Esophagus (tissue), 2 donors: ENCODE results near the gene CDH20. TPM values are rescaled to one million over a fixed set of nuclear protein-coding genes. Genes with fewer than 3 reads are reported as not detected.
"Not testable (repeated sequence)": the region's sequence is repeated elsewhere in the genome, so short reads cannot be mapped to it uniquely, and the experiment has no call there.

Experiments
- H3K27ac ChIP-seq, 2 donors: one replicate each; pipeline ENCODE4 v1.5.1; 2013; ENCODE audit warnings: low read depth in 2 of 2, mild to moderate bottlenecking in 2 of 2, inconsistent platforms in 1 of 2, low read length in 1 of 2, moderate library complexity in 1 of 2
- H3K27me3 ChIP-seq, 2 donors: one replicate each; pipeline ENCODE4 v1.6.1; 2013; ENCODE audit warnings: low read length in 2 of 2, control low read depth in 1 of 2, mild to moderate bottlenecking in 1 of 2; ENCODE audit not compliant: insufficient read depth in 2 of 2, control insufficient read depth in 1 of 2
- H3K36me3 ChIP-seq, 2 donors: one replicate each; pipeline ENCODE4 v1.6.1; 2013; ENCODE audit warnings: low read length in 1 of 2; ENCODE audit not compliant: control insufficient read depth in 2 of 2, insufficient read depth in 2 of 2
- H3K4me1 ChIP-seq, 2 donors: one replicate each; pipeline ENCODE4 v1.6.1; 2013; ENCODE audit warnings: low read length in 1 of 2; ENCODE audit not compliant: control insufficient read depth in 2 of 2, insufficient read depth in 2 of 2
- H3K4me3 ChIP-seq, 2 donors: one replicate each; pipeline ENCODE4 v1.5.1; 2013; ENCODE audit warnings: low read length in 2 of 2, mild to moderate bottlenecking in 2 of 2, low read depth in 1 of 2, moderate library complexity in 1 of 2
- H3K9me3 ChIP-seq, 2 donors: one replicate each; pipeline ENCODE4 v1.6.1; 2013; ENCODE audit warnings: mild to moderate bottlenecking in 2 of 2, low read depth in 1 of 2, low read length in 1 of 2, moderate library complexity in 1 of 2; ENCODE audit not compliant: control insufficient read depth in 2 of 2, insufficient read depth in 1 of 2
- WGBS, 2 donors: extraction: QIAGEN DNeasy Blood & Tissue Kit; methylation state at CpG; one replicate each; pipeline ENCODE4 v1.1.7; 2013; 5-methylcytosine and 5-hydroxymethylcytosine counted together
- polyA plus RNA-seq, 2 donors: library from polyadenylated mRNA; stranded (reverse); fragments of 200-250 nt; gene quantifications; one replicate each; pipeline ENCODE4 v1.2.3, GENCODE V29; 2013
- donor health status: healthy with polysubstance abuse.
- donor health status: Bipolar disorder and iron deficiency.

The CDH20 gene
- polyA plus RNA-seq, 2 donors: 0.21 TPM; not detected in 1

- no peak overlapping the region for H3K27ac ChIP-seq
- H3K4me3 ChIP-seq: no peak overlapping the region
- no peaks in the 10 kb centered on the region for H3K27me3 ChIP-seq
- no peaks in the 10 kb centered on the region for H3K36me3 ChIP-seq
- WGBS, 2 donors: 90% methylated on average over 2 of the region's 2 CpGs
- H3K9me3 ChIP-seq: no peaks in the 10 kb centered on the region
- H3K4me1 ChIP-seq: no peaks in the 10 kb centered on the region
These were observed 34.8 kb downstream of the CDH20 start for GRCh38 chr18:61368001-61368400.

- not testable (repeated sequence) for H3K27ac ChIP-seq, H3K9me3 ChIP-seq, H3K27me3 ChIP-seq, H3K36me3 ChIP-seq, H3K4me3 ChIP-seq, H3K4me1 ChIP-seq
- 53 to 61% methylated on average over 4 of the region's 4 CpGs for WGBS, 2 donors
These were observed 36.4 kb downstream of the CDH20 start for GRCh38 chr18:61369671-61370070.

- H3K36me3 ChIP-seq: no peaks in the 10 kb centered on the region
- 91 to 92% methylated on average over 2 of the region's 2 CpGs for WGBS, 2 donors
- no peak overlapping the region for H3K27ac ChIP-seq
- H3K4me3 ChIP-seq: no peak overlapping the region
- H3K4me1 ChIP-seq: no peaks in the 10 kb centered on the region
- H3K27me3 ChIP-seq: no peaks in the 10 kb centered on the region
- H3K9me3 ChIP-seq: no peaks in the 10 kb centered on the region
These were observed 37.9 kb downstream of the CDH20 start for GRCh38 chr18:61371111-61371510.

- H3K4me3 ChIP-seq: no peak overlapping the region
- H3K9me3 ChIP-seq: no peaks in the 10 kb centered on the region
- H3K27me3 ChIP-seq: no peaks in the 10 kb centered on the region
- WGBS, 2 donors: 48 to 52% methylated on average over 4 of the region's 4 CpGs
- H3K27ac ChIP-seq: no peak overlapping the region
- no peaks in the 10 kb centered on the region for H3K4me1 ChIP-seq
- H3K36me3 ChIP-seq: no peaks in the 10 kb centered on the region
These were observed 46.6 kb downstream of the CDH20 start for GRCh38 chr18:61379827-61380226.

GRCh38 chr18:61388010-61388409, 54.8 kb downstream of the CDH20 start:
- WGBS, 2 donors: 59 to 77% methylated on average over 2 of the region's 2 CpGs
- Histone ChIP-seq H3K27me3 (no peaks in the 10 kb centered on the region), H3K9me3 (no peaks in the 10 kb centered on the region), H3K4me3 (no peak overlapping the region), H3K27ac (no peak overlapping the region), H3K4me1 (no peaks in the 10 kb centered on the region), H3K36me3 (no peaks in the 10 kb centered on the region)

GRCh38 chr18:61394983-61395382, 61.8 kb downstream of the CDH20 start:
- no peaks in the 10 kb centered on the region for H3K4me1 ChIP-seq
- H3K4me3 ChIP-seq: no peak overlapping the region
- H3K36me3 ChIP-seq: no peaks in the 10 kb centered on the region
- H3K27me3 ChIP-seq: no peaks in the 10 kb centered on the region
- no peaks in the 10 kb centered on the region for H3K9me3 ChIP-seq
- no peak overlapping the region for H3K27ac ChIP-seq

GRCh38 chr18:61397222-61397621, 64.0 kb downstream of the CDH20 start:
- H3K4me3 ChIP-seq: no peak overlapping the region
- no peak overlapping the region for H3K27ac ChIP-seq
- H3K36me3 ChIP-seq: no peaks in the 10 kb centered on the region
- H3K27me3 ChIP-seq: no peaks in the 10 kb centered on the region
- no peaks in the 10 kb centered on the region for H3K4me1 ChIP-seq
- no peaks in the 10 kb centered on the region for H3K9me3 ChIP-seq
- WGBS, 2 donors: 75 to 79% methylated on average over 3 of the region's 3 CpGs

GRCh38 chr18:61398961-61399705, 65.9 kb downstream of the CDH20 start:
- Histone ChIP-seq H3K36me3 (no peaks in the 10 kb centered on the region), H3K27ac (no peak overlapping the region), H3K27me3 (no peaks in the 10 kb centered on the region), H3K4me1 (no peaks in the 10 kb centered on the region), H3K9me3 (no peaks in the 10 kb centered on the region), H3K4me3 (no peak overlapping the region)
- WGBS, 2 donors: 56 to 60% methylated on average over 4 of the region's 4 CpGs

GRCh38 chr18:61400016-61400635, 66.9 kb downstream of the CDH20 start:
- Histone ChIP-seq H3K9me3 (no peaks in the 10 kb centered on the region), H3K27me3 (no peaks in the 10 kb centered on the region), H3K27ac (no peak overlapping the region), H3K4me3 (no peak overlapping the region), H3K36me3 (no peaks in the 10 kb centered on the region), H3K4me1 (no peaks in the 10 kb centered on the region)
- 82 to 85% methylated on average over 3 of the region's 3 CpGs for WGBS, 2 donors

GRCh38 chr18:61400716-61401115, 67.5 kb downstream of the CDH20 start:
- WGBS, 2 donors: 57 to 64% methylated on average over 4 of the region's 4 CpGs
- Histone ChIP-seq H3K27me3 (no peaks in the 10 kb centered on the region), H3K36me3 (no peaks in the 10 kb centered on the region), H3K4me3 (no peak overlapping the region), H3K27ac (no peak overlapping the region), H3K4me1 (no peaks in the 10 kb centered on the region), H3K9me3 (no peaks in the 10 kb centered on the region)
